CD4-positive, alpha-beta T cell treated with Interferon gamma for 1 hour (primary cell): ENCODE data around the gene PDE8B.

ENCODE experiments used
- DNase-seq: peaks from one replicate; pipeline ENCODE4 v3.0.0-alpha.2; 2020

The PDE8B gene

GRCh38 chr5:77418162-77418561, 207.7 kb downstream of the PDE8B start:
- DNase-seq: no peak

DNA sequence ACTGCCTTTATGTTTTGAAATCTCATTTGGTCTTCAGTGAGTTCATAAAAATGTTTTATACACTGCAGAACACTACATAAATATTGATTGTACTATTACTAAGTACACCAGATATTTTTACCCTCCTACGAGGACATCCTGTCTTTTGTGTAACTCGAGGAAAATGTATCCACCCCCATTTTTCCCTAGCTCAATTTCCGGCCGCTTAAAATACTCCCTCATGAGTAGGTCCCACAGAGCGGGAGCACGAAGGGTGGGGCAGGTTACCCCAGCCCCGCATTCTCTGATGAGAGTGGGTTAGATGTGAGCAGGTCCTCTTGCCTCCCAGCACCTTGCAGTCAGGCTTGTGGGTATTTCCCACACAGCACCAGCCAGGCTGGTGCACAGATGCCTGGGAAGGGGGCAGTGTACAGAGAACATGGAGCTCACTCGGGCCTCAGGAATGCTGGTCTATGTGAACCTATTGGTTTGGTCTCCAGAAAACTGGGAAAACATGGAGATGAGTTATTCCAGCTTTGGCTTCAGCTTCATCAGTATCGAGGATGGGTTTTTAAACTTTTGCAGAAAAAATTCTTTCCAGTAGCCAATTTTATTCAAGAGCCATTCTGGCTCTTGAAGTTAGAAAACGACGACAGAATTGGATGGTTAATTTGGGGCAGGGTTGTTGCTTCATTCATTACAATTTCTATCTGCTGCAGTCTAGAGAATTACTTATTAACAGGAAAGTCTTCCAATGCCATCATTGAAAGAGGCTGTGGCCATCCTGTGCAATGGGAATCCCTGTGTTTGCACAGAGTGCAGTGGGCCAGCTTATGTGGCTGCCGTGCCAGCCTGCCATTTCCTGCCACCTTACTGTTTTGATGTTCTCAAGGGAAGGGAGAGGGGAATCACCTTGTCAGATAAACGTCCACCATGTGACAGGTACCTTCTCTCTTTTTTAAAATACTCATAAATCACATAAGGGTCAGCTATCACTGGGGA, 208.4 kb downstream of the PDE8B start:
- no peak for DNase-seq

DNA sequence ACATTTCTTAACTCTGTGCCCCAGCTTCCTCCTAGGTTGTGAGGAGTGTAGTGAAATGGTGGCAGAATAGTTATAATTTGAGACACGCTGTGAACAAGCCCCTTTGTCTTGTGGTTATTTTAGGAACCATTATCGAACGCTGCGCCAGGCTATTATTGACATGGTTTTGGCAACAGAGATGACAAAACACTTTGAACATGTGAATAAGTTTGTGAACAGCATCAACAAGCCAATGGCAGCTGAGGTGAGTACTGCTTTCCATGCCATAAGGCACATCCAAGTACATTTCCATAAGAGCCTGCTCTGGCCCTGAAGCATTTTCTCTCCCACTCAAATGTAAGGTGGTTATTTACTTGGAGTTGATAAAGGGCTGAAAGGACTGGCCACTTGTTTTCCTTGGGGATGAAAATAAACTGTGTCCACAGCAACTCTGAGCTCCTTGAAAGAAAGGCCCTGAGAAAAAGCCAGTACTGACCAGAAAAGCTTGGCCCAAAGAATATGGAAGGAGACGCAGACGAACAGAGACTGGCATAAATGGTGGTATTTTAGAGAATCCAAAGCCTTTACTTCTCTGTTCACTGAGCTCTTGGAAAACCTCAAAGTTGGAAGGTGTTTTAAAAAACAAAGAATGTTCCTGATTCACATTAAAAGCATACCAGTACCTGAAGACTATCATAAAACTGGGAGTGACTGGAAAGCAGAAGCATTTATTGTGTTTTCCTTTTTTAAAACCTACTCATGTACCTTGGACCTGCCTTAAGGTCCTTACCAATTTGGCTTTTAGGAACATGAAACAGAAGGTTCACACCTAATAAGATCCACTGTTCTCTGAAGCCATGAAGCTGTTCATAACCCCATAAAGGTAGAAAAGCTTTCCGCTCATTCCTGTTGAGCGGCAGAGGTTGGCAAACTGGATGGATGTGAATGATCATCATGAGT, 209.4 kb downstream of the PDE8B start:
- DNase-seq: no peak

- no peak for DNase-seq
Measured at GRCh38 chr5:77420940-77421339, 210.5 kb downstream of the PDE8B start.

DNA sequence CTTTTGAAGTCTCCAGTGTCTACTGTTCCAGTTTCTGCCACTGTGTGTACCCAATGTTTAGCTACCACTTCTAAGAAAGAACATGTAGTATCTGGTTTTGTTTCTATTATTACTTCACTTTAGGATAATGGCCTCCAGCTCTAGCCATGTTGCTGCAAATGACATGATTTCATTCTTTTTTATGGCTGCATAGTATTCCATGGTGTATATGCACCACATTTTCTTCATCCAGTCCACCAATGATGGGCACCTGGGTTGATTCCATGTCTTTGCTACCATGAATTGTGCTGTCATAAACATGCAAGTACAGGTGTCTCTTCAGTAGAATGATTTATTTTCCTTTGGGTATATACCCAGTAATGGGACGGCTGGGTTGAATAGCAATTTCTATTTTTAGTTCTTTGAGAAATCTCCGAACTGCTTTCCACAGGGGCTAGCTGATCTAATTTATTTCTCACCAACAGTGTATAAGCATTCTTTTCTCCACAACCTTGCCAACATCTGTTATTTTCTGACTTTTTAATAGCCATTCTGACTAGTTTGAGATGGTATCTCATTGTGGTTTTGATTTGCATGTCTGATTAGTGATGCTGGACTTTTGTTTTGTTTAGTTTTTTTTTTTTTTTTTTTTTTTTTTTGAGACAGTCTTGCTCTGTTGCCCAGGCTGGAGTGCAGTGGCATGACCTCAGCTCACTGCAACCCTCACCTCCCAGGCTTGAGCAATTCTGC, 212.7 kb downstream of the PDE8B start:
- DNase-seq: no peak

DNA sequence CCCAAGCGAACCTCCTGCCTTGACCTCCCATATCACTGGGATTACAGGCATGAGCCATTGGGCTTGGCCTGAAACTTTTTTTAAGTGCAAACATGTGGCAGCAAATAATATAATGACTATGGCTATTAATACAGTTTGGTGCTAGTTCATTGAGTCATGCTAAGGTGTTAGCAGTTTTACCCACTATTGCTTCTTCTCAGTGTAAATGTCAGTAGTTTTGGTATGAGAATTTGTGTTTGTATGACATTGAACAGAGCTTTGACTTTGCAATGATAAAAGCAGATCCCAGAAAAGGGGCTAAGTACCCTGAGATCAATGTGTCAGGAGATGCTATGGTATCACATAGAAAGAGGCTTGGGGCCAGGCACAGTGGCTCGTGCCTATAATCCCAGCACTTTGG, 214.4 kb downstream of the PDE8B start:
- DNase-seq: no peak

DNA sequence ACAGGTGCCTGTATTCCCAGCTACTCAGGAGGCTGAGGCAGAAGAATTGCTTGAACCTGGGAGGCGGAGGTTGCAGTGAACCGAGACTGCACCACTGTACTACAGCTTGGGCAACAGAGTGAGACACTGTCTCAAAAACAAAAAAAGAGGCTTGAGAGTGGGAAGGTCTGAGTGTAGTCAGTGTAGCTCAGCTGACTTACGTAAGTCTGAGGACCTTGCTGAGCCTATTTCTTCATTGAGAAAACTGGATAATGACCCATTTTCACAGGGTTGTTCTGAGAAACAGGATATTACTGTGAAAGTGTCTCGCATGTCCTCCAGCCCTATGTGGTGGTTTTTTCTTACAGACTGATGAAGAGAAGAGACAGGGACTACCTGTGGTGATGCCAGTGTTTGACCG, 214.9 kb downstream of the PDE8B start:
- DNase-seq: no peak

DNA sequence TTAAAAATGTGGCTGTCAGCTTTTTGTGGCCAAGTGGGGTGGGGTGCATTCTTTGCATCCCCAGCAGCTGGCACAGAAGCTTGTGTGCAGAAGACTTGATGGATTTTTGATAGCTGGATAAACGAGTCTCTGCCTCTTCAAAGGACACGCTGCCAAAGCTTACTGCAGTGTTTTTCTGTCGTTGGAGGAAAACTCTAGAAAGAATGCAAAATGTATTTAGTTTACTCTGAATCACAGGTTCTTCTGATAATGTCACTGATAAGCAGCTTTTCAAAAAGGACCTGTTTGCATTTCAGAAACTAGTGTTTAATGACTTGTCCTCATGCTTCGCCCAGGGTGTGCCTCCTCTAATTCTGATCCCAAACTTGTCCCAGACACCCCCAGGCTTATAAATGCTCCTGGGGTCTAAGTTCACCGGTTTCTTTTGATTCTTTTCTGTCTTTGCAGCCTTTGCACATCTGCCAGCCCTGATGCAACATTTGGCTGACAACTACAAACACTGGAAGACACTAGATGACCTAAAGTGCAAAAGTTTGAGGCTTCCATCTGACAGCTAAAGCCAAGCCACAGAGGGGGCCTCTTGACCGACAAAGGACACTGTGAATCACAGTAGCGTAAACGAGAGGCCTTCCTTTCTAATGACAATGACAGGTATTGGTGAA, 215.6 kb downstream of the PDE8B start:
- DNase-seq: no peak

DNA sequence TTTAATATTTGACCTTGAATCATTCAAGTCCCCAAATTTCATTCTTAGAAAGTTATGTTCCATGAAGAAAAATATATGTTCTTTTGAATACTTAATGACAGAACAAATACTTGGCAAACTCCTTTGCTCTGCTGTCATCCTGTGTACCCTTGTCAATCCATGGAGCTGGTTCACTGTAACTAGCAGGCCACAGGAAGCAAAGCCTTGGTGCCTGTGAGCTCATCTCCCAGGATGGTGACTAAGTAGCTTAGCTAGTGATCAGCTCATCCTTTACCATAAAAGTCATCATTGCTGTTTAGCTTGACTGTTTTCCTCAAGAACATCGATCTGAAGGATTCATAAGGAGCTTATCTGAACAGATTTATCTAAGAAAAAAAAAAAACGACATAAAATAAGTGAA, 216.2 kb downstream of the PDE8B start:
- no peak for DNase-seq

DNA sequence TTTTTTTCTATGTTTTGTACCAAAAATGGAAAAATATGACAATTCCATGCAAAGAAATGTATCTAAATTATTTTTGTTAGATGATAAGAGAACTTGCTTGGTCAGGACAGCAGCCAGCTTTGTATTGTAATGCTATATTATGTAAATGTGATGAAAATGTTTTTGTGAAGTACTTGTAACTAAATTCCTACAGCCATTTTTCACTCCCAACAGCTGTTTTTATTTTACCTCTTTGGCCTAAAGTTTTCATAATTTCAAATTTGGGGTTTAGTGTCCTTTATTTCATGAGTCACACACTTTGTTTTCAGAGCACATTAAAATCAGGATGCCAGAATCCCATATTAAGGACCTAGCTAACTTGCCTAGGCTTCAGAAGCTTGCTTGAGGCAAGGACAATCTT, 217.5 kb downstream of the PDE8B start:
- no peak for DNase-seq

- no peak for DNase-seq
Measured at GRCh38 chr5:77428526-77428925, 218.0 kb downstream of the PDE8B start.

- DNase-seq: no peak
Measured at GRCh38 chr5:77430726-77431125, 220.2 kb downstream of the PDE8B start.

GRCh38 chr5:77431286-77431685, 220.8 kb downstream of the PDE8B start:
- no peak for DNase-seq

- DNase-seq: no peak
Measured at GRCh38 chr5:77431719-77432118, 221.2 kb downstream of the PDE8B start.

- no peak for DNase-seq
Measured at GRCh38 chr5:77437194-77437593, 226.7 kb downstream of the PDE8B start.

DNA sequence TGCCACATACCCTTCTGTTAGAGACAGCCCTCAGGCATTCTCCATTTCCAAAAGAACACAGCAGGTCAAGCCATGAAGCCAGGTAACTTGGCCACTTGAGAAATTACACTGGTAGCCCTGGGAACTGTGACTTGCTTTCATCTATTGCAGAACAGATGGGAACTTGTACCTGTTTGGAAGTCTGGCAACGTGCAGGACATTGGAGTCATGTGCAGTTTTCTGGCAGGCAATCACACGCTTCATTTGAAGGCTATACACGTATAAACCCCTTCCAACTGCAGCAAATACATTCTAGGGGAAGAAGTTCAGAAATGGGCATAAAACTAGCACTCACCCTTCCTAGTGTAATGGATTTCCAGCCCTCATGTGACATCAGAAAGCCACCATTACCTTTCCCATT, 227.6 kb downstream of the PDE8B start:
- DNase-seq: no peak

DNA sequence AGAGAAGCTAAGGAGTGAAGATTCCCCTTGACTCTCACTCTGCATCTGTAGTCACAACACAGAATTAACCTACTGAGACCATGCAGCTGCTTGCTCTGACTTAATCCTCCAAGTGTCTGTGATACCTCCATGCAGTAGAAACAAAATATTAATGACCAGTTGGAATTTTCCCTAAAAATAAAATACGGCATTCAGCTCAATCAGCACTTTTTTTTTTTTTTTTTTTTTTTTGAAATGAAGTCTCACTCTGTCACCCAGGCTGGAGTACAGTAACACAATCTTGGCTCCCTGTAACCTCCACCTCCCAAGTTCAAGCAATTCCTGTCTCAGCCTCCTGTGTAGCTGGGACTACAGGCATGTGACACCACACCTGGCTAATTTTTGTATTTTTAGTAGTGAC, 233.2 kb downstream of the PDE8B start:
- no peak for DNase-seq

DNA sequence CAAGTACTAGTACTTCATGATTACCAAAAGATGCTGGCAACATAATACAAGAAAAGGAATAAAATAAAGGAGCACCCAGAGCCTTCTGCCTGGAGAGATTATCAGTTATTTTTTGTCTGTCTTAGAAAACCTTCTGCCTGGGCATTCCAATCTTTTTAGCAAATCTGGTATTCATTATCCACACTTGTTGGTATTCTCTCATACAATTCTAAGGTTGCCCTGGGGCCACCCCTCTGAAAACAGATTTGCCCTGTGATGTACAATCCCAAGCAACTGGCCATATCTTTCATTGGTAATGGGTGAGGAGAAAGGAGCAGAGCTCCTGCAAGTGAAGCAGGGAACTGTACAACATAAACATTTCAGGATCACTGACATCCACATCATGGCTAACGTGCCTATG, 233.9 kb downstream of the PDE8B start:
- DNase-seq: no peak

DNA sequence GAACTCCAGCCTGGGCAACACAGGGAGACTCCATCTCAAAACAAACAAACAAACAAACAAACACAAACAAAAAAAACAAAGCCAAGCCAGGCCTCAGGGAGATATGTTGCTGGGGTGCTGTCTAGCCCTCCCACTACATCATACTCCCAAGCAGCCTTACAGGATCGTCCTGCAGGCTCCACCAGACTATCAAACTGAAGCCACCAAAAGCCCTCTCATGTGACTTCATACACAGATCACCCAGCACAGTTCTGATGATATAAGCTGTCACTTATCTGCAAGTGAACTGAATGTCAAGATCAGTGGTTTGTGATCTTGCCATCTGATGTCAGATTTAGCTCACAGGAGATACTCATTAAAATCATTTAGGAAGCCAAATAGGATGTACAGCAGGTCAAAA, 238.4 kb downstream of the PDE8B start:
- DNase-seq: no peak

GRCh38 chr5:77449277-77449676, 238.8 kb downstream of the PDE8B start:
- no peak for DNase-seq

DNA sequence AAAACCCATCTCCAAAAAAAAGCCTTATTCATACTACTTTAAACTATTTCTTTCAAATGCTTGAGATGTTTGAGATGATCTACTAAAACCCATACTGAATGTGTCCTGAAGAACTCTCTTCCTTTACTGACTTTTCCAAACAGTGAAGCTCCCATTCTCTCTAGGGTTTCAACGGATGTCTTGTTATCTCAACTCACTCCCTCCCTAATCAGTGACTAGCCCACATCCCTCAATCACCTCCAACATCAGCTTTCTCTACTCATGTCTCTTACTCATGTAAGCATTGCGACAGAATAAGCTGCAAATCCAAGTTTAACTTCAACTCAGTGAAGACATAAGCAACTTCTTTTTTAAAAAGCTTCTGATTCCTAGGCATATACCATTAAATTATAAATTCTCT, 239.5 kb downstream of the PDE8B start:
- no peak for DNase-seq

DNA sequence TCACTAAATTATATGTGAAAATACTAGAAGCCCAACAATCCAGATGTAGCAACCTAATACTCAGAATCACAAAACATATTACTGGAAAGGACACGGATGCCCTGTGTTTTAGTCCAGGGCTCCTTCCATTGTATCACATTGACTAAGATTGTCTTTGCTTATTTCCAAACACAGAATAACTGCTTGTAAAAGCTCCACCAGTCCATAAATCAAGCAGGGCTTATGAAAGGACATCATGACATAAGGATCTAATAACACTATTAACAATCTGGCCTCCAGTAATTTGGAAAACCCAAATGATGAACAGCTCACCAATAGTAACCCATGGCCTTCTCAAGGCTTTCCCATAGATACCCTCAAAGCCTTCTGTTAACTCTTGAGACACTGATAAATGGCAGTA, 241.9 kb downstream of the PDE8B start:
- DNase-seq: no peak

DNA sequence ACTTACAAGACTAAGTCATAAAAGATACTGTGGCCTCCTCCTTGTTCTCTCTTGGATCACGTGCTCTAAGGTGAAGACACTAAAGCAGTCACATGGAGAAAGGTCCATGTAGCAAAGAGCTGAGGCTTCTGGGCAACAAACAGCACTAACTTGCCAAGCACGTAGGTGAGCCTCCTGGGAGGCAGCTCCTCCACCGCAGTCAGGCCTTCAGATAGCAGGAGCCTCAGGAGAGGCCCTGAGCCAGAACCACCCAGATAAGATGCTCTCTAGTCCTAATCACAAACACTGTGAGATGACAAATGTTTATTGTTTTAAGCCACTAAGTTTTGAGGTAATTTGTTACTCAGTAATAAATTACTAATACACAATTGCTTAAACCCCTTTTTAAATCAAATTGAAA, 243.6 kb downstream of the PDE8B start:
- no peak for DNase-seq
